GM19239 (cell line): ENCODE results near the gene PNPLA8.
"Not testable (repeated sequence)": the region's sequence is repeated elsewhere in the genome, so short reads cannot be mapped to it uniquely, and the experiment has no call there.

ENCODE experiments used
- DNase-seq: peaks from one replicate; pipeline ENCODE4 v3.0.0; 2011; ENCODE audit warnings: low spot score; ENCODE audit not compliant: insufficient read length
- FAIRE-seq: peaks from 2 replicates; lab custom pipeline; 2011; peaks lifted over from hg19 to GRCh38; lab: Jason Lieb, UNC

PNPLA8 gene

DNA sequence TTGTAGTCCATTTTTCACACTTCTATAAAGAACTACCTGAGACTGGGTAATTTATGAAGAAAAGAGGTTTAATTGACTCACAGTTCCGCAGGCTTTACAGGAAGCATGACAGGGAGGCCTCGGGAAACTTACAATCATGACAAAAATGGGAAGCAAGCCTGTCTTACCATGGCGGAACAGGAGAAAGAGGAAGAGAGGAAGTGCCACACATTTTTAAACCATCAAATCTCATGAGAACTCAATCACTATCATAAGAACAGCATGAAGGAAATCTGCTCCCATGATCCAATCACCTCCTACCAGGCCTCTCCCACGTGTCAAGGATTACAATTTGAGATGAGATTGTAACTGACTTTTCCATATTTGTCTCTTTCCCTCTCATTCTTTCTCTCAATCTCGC, 9.3 kb upstream of the PNPLA8 start:
- FAIRE-seq (no peak), DNase-seq (no peak)

GRCh38 chr7:108533712-108534111, 7.8 kb upstream of the PNPLA8 start:
- FAIRE-seq, result no peak
- DNase-seq, result no peak

DNA sequence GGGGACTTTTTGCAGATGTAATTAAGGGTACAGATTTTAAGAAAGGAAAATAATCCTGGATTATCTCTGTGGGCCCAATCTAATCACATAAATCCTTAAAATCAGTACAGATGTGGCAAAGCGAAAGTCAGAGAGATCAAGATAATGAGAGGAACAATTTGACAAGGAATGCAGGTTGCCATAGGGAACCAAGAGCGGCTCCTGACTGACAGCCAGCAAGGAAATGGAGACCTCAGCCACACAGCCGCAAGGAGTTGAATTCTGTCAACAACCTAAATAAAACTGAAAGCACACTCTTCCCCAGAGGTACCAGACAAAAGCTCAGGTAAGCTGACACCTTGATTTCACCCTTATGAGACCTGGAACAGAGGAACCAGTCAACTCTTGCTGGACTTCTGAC, 3.4 kb upstream of the PNPLA8 start:
- FAIRE-seq, result no peak
- DNase-seq, result no peak

- DNase-seq, result no peak
- no peak for FAIRE-seq
These were observed 2.3 kb upstream of the PNPLA8 start for GRCh38 chr7:108528183-108528712.

DNA sequence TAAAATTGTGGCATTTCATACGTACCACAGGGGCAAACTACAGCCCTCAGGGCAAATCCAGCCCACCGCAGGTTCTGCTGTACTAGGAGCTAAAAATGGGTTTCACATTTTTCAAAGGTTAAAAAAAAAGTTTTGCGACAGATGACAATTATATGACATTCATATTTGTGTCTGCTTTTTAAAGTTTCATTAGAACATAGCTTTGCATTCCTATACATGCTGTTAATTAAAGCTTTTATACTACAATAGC, 758 bp upstream of the PNPLA8 start:
- DNase-seq (no peak), FAIRE-seq (peak; percentile 49)

DNA sequence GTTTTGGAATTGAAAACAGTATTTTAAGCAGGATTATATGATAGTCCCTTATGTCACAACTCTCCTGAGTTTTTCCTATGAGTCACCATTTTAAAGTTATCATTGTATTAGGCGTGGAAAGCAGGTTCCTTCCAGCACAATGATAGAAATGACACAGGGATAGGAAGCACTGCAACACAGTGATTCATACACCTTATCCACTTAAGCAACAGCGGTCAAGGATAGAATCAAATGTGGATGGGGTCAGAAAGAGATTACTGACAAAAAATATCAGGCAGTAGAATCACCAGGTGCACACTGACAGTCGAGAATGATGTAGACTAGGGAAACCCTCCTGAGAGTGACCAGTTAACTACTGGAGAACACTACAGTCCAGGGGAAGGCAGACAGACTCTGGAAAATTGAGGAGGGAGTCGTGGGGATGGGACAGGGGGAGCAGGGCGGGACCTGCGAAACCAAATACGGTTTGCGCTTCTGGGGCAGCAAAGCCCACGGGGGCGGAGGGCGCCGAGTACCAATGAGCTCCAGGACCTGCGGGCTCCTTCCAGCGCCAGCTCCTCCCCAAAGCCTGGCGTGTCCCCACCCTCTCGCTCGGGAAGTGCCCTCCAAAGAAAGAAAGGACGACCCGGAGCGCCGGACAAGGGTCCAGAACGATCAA, 479 bp downstream of the PNPLA8 start:
- FAIRE-seq (no peak), DNase-seq (no peak)

DNA sequence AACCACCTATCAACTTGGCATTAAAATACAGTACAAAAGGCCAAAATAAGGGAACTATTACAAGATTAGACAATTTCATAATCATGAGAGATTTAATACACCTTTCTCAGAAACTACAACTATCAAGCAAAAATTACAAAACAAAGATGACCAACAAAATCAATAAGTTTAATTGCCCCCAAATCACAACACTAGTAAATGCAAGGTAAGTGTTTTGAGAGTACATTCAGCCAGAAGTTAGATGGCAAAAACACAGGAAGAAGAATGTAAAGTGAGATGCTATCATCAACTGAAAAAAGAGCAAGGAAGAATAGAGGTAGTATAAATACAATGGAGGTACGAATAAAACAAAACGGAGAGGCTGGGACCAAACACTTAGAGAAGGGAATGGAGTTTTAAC, 3.2 kb downstream of the PNPLA8 start:
- no peak for DNase-seq
- no peak for FAIRE-seq

- FAIRE-seq, result no peak
- DNase-seq, result no peak
These were observed 8.0 kb downstream of the PNPLA8 start for GRCh38 chr7:108517951-108518350.

DNA sequence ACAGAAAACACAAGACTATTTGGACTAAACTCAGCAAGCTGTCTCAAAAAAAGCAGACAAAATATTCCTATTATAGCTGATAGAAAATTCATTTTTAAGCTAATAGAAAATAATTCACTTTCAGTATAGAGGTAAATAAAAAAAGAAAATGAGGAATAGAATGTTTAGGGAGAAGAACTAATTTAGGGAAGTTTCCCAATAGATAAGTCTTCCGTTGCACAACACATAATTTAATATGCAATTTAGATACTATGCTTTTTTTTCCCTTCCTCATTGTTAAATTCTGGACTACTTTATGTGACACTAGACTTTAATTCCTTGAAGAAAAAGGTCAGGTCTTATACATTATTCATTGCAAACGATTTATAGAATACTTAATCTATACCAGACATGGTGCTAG, 10.3 kb downstream of the PNPLA8 start:
- no peak for DNase-seq
- FAIRE-seq, result no peak

DNA sequence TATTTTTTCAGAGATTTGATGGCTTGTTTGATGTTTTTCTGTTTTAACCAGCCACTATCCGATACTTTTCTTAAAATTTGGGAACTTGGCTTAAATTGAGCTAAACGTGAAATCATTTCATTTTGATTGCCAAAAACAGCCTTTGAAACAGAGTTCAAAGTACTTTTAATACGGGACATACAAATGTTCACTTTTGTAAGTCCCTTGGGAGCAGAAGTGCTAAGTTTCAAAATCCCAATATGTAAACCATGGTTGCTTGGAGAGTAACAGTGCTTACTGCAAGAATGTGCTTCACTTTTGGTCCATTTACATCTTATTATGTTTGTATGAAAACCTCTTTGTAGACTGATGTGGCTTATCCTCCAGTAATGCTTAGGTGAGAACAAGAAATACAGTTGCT, 10.9 kb downstream of the PNPLA8 start:
- DNase-seq (no peak), FAIRE-seq (no peak)

- FAIRE-seq (no peak), DNase-seq (no peak)
These were observed 14.0 kb downstream of the PNPLA8 start for GRCh38 chr7:108511939-108512338.

GRCh38 chr7:108504576-108504975, 21.4 kb downstream of the PNPLA8 start:
- not testable (repeated sequence) for DNase-seq, FAIRE-seq

DNA sequence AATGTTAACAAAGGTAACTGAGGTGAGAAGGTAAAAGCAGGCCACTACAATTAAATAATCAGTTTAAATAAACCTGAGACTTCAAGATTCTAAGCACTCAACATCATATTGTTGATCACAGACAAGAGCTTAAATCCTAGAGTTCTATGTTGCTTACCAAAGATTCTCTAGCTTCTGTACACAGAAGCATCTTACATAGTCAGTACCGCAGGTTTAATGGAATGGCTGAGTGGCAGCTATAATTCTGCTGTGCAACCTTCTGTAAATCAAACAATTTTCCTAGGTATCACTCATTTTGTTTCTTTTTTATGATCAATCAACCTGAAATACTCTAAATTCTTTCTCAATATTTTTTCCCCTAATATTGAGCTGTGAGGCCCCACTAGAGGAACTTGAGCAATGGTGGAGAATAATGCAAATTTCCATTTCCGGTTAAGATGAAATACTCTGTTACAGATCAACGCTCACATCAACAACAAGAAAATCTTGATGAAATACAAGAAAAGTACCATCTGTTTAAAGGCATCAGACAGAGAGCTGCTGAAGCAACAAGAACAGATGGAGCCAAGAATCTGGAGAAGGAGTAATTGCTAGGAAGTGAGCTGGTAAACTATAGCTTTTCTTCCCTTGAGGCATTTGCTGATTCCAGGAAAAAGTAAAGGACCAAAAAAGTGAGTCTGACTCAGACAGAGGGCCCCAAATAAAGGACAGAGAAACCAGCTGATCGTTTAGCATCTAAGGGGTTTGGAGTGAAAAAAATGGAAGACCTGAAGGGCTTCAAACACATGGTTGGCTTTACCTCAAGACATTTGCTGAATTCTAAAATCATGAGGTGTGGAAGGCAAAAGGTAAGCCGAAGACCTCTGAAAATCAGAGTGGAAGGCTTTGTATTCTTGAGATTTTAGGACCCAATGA, 22.6 kb downstream of the PNPLA8 start:
- peak; percentile 87 for FAIRE-seq

GRCh38 chr7:108499566-108499965, 26.4 kb downstream of the PNPLA8 start:
- FAIRE-seq (no peak), DNase-seq (no peak)

More for the DNA sequence above, 22.6 kb downstream of the PNPLA8 start:
- DNase-seq, result no peak

GRCh38 chr7:108498481-108498880, 27.5 kb downstream of the PNPLA8 start:
- FAIRE-seq (no peak), DNase-seq (no peak)

DNA sequence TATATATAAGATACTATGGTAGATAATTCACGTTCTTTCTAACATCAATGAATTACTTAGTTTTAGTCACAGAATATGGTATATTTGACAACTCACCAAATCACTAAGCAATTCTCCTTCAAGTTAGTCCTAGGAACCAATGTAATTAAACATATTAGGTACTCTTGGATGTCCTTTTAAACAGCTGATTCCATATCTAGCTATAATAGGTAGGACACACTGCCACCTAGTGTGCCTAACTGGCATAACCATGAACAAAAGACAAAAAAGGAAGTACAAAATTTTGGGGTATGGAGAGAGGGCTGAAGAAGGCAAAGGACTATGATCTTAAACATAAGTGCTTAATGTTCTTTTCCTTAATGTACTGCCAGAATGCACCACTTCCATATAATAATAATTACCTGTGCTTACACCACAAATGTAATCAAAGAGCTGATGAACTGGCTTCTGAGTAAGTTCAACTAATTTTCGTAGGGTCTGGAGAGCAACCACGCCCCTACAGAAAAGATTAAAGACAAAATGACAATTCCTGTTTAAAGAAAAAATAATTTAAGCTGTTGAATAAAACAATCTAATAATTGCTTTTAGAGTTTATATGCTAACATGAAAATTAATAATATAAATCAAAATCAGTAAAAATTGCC, 28.7 kb downstream of the PNPLA8 start:
- DNase-seq (no peak), FAIRE-seq (peak; percentile 76)

DNA sequence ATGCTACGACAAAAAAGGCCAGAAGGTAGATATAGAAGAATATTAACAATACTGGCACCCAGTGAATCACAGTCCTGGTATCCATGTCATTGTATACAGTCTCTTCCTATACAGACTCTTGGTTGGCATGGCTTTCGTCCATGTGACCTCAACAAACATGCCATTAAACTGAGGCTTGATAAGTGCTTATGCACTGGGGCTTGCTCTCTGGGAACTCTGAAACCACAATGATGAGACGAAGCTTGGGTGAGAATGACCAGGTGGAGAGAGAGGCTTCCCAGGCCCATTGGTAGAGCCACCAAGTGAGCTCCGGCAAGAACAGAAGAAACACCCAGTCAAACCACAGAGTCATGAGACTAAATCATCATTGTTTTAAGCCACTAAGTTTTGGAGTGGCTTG, 33.2 kb downstream of the PNPLA8 start:
- no peak for DNase-seq
- FAIRE-seq, result no peak

DNA sequence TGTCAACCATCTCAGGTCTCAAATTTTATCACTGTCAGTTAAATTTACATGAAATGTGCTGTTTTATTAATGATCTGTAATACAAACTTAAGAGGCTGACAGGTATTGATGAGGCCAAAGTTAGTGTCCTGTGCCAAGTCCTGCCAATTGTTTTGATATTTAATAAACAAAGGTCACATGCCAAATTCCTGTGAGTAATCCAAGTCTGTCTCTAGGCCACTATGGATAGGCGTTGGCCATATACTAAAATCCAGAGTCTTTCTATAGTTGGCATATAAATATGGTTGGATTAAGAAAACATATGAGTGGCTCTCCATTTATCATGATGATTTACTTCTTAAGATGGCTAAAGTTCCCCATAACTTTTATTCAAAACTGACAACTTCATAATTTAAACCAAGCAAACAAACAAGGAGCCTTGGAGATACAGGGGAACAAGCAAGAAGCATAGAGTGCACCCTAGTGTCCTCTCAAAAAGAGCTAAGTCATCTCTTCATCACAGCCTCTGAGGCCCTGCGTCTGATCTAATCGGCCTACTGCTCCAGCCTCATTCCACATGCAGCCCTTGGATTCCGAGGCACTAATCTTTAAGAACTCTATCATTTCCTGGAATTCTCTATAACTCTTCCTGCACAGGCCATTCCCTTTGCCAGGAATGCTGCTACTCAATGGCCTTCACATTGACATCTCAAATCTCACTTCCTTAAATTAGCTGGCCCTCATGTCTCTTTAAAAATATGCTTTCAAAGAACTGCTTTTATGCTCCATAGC, 37.0 kb downstream of the PNPLA8 start:
- no peak for DNase-seq
- FAIRE-seq, result no peak

GRCh38 chr7:108487646-108488045, 38.3 kb downstream of the PNPLA8 start:
- no peak for DNase-seq
- FAIRE-seq, result no peak

DNA sequence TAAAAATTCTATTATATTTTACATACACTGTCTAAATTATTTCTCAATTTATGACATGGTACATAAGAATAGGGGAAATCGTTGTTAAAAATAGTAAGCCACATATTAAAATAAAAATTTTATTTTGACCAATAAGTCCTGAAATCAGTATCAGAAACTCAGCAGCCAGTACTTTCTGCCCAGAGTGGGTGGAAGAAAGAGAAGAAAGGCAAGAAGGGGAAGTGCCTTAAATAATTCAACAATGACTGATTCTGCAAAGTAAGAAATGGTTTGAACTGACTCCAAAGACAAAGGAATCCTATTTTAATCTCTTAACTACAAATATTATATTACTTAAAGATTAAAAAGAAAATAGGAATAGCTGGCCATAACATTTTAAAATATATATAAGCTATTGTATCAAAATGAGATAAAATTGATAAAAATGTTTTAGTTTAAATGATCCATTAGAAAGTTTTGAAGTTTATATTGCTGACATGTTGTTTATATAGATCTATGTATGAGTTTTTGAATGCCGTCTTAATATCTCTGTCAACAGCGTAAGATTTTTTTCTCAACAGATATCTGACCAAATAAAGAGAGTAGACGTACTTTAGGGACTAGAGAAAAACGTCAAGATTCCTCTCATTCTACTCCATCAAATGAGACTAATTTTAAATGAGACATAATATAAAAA, 39.5 kb downstream of the PNPLA8 start:
- no peak for DNase-seq
- no peak for FAIRE-seq
